ENCODE measurements around the gene MSI2.

Gene MSI2

GRCh38 chr17:57533684-57534305 lies 277.5 kb downstream of the MSI2 start:
- DNase-seq, result no peak

GRCh38 chr17:57534863-57535248 lies 278.5 kb downstream of the MSI2 start:
- no peak for DNase-seq

GRCh38 chr17:57535249-57535966 lies 279.1 kb downstream of the MSI2 start:
- DNase-seq, result no peak

- DNase-seq, result no peak
These were observed 280.0 kb downstream of the MSI2 start for GRCh38 chr17:57536289-57536688.

DNA sequence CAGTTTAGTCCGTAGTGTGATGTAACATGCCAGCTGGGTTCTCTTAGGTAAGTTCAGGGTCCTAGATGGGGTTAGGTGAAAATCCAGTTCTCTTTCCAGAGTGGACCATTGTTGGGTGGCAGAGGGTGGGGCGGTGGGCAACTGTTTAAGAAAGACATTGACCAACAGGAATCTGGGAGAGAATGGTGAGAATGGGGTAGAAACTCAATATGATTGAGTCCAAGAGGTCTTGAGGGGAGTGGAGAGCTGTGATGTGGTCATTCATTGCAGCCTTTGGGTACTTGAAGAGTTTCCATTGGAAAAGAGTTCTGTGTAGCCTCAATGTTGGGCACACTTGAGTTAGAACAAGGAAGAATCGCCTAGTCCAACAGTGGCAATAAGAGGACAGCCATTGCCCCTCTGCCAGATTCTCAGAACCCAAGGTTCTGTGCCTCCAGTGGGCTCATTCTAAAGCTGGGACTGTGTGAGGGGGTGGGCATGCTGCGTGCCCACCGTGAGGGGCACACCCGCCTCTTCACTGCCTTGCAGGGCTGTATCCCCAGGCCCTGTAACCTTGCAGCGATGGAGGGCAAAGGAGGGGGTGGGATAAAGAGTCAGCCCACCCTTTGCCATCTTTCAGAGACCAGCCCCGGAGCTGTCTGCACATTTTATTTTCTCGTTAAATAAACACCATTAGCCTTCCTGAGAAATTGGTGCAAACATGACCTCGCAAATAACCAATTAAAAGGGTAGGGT lies 280.6 kb downstream of the MSI2 start:
- no peak for DNase-seq

GRCh38 chr17:57537524-57538410 lies 281.4 kb downstream of the MSI2 start:
- no peak for DNase-seq

DNA sequence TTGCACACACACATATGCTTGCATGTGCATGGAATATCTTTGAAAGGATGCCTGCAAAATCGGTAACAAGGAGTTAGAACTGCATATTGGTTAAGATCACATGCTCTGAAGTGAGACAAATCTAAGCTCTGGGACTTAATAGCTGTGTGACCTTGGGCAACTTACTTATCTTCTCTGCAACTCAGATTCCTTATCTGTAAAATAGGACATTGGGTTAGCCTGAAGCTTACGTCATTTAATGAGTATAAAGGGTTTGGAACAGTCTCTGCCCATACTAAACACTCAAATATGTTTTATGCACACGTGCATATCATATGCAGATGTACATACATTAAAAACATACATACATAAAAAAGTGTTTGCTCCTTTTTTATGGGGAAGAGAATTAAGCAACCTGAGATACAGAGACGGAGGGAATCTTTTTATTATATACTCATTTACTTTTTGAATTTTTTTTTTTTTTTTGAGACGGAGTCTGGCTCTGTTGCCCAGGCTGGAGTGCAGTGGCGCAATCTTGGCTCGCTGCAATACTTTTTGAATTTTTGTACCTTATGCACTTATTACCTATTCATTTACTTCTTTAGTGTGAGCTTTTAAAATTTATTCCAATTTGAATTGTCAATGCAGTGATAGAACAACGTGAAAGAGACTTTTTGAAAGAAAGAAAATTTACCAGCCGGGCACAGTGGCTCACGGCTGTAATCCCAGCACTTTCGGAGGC lies 282.6 kb downstream of the MSI2 start:
- no peak for DNase-seq

GRCh38 chr17:57539529-57540301 lies 283.4 kb downstream of the MSI2 start:
- no peak for DNase-seq

GRCh38 chr17:57540596-57540995 lies 284.3 kb downstream of the MSI2 start:
- DNase-seq, result no peak

- DNase-seq, result no peak
These were observed 284.7 kb downstream of the MSI2 start for GRCh38 chr17:57541049-57541448.

GRCh38 chr17:57541472-57542394 lies 285.4 kb downstream of the MSI2 start:
- peak in 1 of 2 experiments; percentile 40 for DNase-seq

DNA sequence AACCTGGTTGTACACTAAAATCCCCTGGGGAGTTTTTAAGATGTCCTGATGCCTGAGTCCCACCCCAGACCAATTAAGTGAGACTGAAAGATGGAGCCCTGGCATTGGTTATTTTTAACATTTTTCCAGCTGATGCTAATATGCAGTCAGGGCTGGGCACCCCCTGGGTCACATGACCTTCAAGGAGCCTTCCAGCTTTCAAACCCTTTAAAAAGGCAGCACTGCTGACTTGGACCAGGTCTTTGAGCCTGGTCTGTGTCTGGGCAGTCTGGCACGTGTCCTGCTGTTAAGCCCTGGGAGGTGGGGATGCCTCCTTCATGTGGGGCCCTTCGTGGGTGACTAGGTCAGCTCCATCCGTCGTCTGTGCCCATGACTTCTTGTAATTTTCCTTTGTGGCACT lies 286.2 kb downstream of the MSI2 start:
- no peak for DNase-seq

DNA sequence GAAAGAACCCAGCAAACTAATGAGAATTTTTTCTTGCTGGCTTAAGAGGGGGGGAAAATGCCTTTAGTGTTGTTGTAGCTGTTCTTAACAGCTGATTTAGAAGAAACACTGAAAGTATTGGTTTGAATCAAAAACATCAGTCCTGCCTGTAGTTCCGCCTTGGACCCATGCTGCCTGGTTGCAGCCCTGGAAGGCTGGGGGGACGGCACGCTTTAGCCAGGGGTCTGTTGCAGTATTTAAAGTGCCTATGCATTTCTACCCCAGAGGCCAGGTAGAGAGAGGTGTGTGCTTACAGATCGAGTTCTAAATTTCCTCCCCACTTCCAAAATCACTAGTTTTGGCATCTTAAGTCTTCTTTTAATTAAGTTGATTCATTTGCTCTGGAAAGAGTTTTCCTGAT lies 286.9 kb downstream of the MSI2 start:
- no peak for DNase-seq

- peak in 1 of 2 experiments; percentile 29 for DNase-seq
These were observed 288.1 kb downstream of the MSI2 start for GRCh38 chr17:57544401-57544800.

DNA sequence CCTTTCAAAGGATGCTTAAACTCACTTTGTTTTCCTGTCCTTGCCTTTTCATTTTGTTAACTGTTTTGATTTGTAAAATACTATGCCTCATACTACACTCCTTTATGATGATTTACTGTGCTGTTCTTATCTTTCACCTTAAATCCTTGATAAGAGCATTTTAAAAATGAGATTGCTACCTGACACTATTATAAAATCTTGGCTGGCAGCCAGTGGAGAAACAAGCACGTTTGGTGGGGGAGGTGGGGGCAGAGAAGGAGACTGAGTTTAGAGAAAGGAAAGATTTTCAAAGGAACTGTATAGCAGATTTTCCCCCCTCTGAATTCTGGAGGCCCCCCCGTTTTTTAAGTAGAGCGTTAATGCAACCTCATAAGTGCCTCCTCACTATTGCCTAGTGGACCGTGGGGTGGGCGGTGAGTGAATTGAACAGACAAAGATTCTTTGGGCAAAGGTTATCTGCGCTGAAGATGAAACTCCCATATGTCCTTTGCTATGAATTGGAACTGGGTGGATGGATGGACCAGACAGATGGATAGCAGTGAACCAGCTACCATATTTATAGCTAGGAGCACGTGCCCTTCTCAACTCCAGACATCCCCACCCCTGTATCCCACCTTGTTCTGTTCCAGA lies 288.6 kb downstream of the MSI2 start:
- DNase-seq, result peak in 1 of 2 experiments; percentile 51

DNA sequence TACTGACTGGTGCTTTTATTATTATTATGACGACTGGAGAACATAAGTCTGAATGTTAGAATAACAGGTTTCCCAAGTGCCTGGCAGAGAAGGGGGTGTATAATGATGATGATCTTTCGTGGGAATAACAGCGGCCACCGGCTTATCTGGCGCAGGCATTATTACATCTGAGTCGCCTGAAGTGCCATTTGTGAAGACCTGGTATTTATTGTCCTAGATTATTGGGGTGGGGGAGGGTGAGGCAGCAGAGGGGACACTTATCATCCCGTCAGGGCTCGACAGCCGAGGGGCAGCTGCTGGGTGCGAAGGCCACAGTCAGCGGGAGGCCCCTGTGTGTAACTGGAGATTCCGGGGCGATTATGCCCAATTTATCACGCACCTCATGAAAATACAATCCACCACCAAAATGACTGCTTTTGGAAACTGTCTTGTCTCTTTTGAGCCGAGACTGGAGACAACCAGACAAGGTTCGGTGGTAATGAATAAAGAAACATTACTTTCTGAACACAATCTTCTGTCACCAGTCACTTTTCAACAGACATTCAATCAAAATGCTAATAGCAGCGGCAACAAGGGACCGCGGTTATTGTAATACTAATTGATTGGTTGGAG lies 289.5 kb downstream of the MSI2 start:
- peak; percentile 73 to 80 for DNase-seq

- DNase-seq, result no peak
These were observed 292.4 kb downstream of the MSI2 start for GRCh38 chr17:57548421-57549410.

- no peak for DNase-seq
These were observed 293.1 kb downstream of the MSI2 start for GRCh38 chr17:57549468-57549867.

All from NCI-H1930 (cell line).